Spinal cord (tissue), 10 donors: ENCODE measurements around the gene MTIF3. TPM values are rescaled to one million over a fixed set of nuclear protein-coding genes. Genes with fewer than 3 reads are reported as not detected.

ENCODE experiments used
- DNase-seq, 6 donors: peaks; one replicate each; pipeline versions ENCODE4 v3.0.0 to v3.0.0-alpha.2; 2013 to 2015; ENCODE audit warnings: low spot score in 6 of 6, low read depth in 4 of 6
- H3K27ac ChIP-seq: one replicate; pipeline ENCODE4 v1.5.1; 2013; ENCODE audit warnings: low read depth, low read length, control low read depth
- H3K27me3 ChIP-seq: one replicate; pipeline ENCODE4 v1.6.1; 2013; ENCODE audit warnings: low read length; ENCODE audit not compliant: control insufficient read depth, insufficient read depth
- H3K36me3 ChIP-seq: one replicate; pipeline ENCODE4 v1.6.1; 2013; ENCODE audit warnings: low read length; ENCODE audit not compliant: control insufficient read depth, insufficient read depth
- H3K4me1 ChIP-seq: one replicate; pipeline ENCODE4 v1.6.1; 2013; ENCODE audit warnings: low read length; ENCODE audit not compliant: control insufficient read depth, insufficient read depth
- H3K4me3 ChIP-seq: one replicate; pipeline ENCODE4 v1.5.1; 2013; ENCODE audit warnings: low read depth, low read length, control low read depth
- H3K9me3 ChIP-seq: one replicate; pipeline ENCODE4 v1.6.1; 2013; ENCODE audit warnings: low read length; ENCODE audit not compliant: control insufficient read depth, insufficient read depth
- WGBS: methylation state at CpG from one replicate; pipeline ENCODE4 v1.1.5; 2013; ENCODE audit warnings: missing lambda C conversion rate; ENCODE audit not compliant: insufficient coverage; 5-methylcytosine and 5-hydroxymethylcytosine counted together
- polyA plus RNA-seq, 2 donors: library from polyadenylated mRNA; unstranded; fragments of 120-200 nt; gene quantifications; one replicate each; pipeline ENCODE4 v1.2.1, GENCODE V29; 2013; ENCODE audit not compliant: insufficient read length in 2 of 2
- total RNA-seq, 2 donors: library from RNA; depleted of rRNA in 1 of 2; stranded (reverse); fragments of 120-200 nt in 1 of 2; fragments of >200 nt in 1 of 2; gene quantifications; one replicate each; pipeline versions ENCODE4 v1.2.3 to v1.2.4, GENCODE V29; 2013 to 2014
- donor health status: healthy.

MTIF3 gene
- total and polyA plus RNA-seq, 4 donors = 45.7 to 70.6 (median 56.8) TPM

DNA sequence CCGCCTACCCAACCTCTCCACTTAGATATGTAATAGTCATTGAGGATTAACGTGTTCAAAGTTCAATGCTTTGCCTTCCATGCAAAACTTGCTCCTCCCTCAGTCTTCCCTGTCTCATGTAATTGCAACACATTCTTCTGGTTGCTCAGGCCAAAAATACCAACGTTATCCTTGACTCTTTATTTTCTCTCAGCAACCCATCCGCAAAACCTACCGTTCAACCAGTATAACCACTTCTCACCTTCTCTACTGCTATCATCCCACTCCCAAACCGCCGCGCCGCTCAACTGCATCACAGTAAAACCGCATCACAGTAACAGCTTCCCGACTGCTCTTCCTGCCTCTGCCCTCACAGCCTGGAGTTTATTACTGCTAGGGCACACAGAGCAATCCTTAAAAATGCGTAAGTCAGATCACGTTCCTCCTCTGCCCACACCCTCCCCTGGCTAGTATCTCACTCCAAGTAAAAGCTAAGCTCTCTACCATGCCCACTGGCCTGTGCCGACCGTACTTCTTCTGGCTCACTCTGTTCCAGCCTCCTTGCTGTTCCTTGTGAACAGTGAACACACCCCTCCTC, 8.2 kb downstream of the MTIF3 start:
- H3K36me3 ChIP-seq = peaks cover 7% of the 10 kb centered on the region
- H3K4me1 ChIP-seq = no peaks in the 10 kb centered on the region
- 65% methylated on average over 14 of the region's 15 CpGs for WGBS
- H3K27me3 ChIP-seq = no peaks in the 10 kb centered on the region
- no peak overlapping the region for H3K27ac ChIP-seq
- no peaks in the 10 kb centered on the region for H3K9me3 ChIP-seq
- DNase-seq = no peak
- H3K4me3 ChIP-seq = no peak overlapping the region

DNA sequence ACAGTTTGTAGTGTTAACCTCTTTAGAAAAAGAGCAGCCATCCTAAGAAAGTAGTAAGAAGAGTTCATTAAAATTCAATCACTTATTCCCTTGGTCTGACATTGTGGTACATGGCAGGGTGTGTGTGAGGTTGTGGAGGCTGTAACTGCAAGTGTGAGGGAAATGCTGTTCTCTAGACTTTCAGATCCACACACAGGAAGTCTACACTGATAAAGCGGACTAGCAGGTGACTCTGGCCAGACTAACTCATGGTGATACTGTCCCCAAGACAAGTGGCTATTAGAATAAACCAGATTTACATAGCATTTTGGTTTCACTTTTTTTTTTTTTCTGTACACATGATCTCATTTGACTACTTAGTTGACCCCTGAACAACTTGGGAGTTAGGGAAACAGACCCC, 10.0 kb downstream of the MTIF3 start:
- WGBS = 100% methylated on average over 1 of the region's 1 CpG
- DNase-seq = no peak
- H3K4me3 ChIP-seq = no peak overlapping the region
- H3K4me1 ChIP-seq = no peaks in the 10 kb centered on the region
- no peak overlapping the region for H3K27ac ChIP-seq
- H3K9me3 ChIP-seq = no peaks in the 10 kb centered on the region
- H3K36me3 ChIP-seq = peaks cover 7% of the 10 kb centered on the region
- H3K27me3 ChIP-seq = no peaks in the 10 kb centered on the region

- Histone ChIP-seq H3K4me1 (no peaks in the 10 kb centered on the region), H3K9me3 (no peaks in the 10 kb centered on the region), H3K4me3 (no peak overlapping the region), H3K27ac (no peak overlapping the region), H3K36me3 (peaks cover 17% of the 10 kb centered on the region), H3K27me3 (no peaks in the 10 kb centered on the region)
- 100% methylated on average over 1 of the region's 2 CpGs for WGBS
- DNase-seq = no peak
Measured at GRCh38 chr13:27437126-27437525, 13.2 kb downstream of the MTIF3 start.

DNA sequence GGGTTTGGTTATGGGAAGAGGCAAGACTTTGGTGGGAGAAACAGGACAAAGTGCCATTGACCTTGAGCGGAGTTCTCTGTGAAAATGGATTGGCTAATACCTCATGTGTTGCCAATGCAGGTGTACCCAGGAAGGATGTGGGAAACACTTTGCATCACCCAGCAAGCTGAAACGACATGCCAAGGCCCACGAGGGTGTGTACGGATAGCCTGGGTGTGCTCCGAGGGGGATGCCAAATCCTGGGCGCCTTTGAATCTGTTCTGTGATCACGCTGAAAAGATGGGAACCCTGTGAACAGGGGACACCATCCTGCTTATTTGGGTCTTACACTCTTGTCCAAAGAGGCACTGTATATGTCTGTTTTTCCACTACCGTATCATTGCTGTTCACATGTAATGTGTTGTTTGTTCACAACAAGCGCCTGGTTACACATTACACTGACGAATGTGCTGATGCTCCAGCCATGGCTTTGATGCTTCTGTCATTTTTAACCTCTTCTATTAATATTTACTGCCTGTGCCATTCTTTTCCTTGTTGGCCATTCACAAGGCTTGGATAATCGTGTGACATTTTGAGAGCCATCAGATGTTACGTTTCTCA, 17.7 kb downstream of the MTIF3 start:
- Histone ChIP-seq H3K4me1 (no peaks in the 10 kb centered on the region), H3K27ac (no peak overlapping the region), H3K27me3 (no peaks in the 10 kb centered on the region), H3K9me3 (no peaks in the 10 kb centered on the region), H3K4me3 (no peak overlapping the region), H3K36me3 (peaks cover 30% of the 10 kb centered on the region)
- WGBS = 91% methylated on average over 8 of the region's 12 CpGs
- DNase-seq = no peak

- no peaks in the 10 kb centered on the region for H3K9me3 ChIP-seq
- 88% methylated on average over 1 of the region's 3 CpGs for WGBS
- H3K27ac ChIP-seq = no peak overlapping the region
- H3K4me1 ChIP-seq = no peaks in the 10 kb centered on the region
- no peaks in the 10 kb centered on the region for H3K27me3 ChIP-seq
- no peak overlapping the region for H3K4me3 ChIP-seq
- no peak for DNase-seq
- H3K36me3 ChIP-seq = peaks cover 31% of the 10 kb centered on the region
Measured at GRCh38 chr13:27432180-27432579, 18.2 kb downstream of the MTIF3 start.

GRCh38 chr13:27428160-27428559, 22.2 kb downstream of the MTIF3 start:
- DNase-seq = no peak
- Histone ChIP-seq H3K9me3 (no peaks in the 10 kb centered on the region), H3K36me3 (peaks cover 27% of the 10 kb centered on the region), H3K4me1 (peaks cover 24% of the 10 kb centered on the region), H3K27me3 (no peaks in the 10 kb centered on the region), H3K4me3 (no peak overlapping the region), H3K27ac (no peak overlapping the region)
- WGBS = 97% methylated on average over 5 of the region's 5 CpGs

DNA sequence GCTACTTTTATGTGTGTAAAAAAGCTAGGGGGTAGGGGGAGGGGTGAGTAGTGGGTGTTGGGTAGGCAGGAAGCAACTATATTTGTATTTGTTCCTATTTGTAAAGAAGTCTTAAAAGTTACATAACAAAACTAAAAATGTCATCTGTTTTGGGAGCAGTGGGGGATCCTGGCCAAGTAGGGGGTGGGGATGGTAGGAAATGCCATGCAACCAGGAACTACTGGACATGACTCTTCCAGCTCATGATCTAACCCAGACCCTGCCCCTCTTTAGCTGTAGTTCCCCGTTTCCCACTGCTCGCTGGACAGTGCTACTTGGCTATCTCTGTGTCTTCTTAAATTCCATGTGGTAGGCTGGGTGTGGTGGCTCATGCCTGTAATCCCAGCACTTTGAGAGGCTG, 22.7 kb downstream of the MTIF3 start:
- H3K9me3 ChIP-seq = no peaks in the 10 kb centered on the region
- H3K27ac ChIP-seq = no peak overlapping the region
- no peak overlapping the region for H3K4me3 ChIP-seq
- no peaks in the 10 kb centered on the region for H3K27me3 ChIP-seq
- peaks cover 26% of the 10 kb centered on the region for H3K36me3 ChIP-seq
- H3K4me1 ChIP-seq = peaks cover 24% of the 10 kb centered on the region
- WGBS = no CpG with 5 or more reads among the region's 2 CpGs
- no peak for DNase-seq

- Histone ChIP-seq H3K9me3 (no peaks in the 10 kb centered on the region), H3K4me3 (peak overlapping the region; percentile 12), H3K36me3 (peaks cover 15% of the 10 kb centered on the region), H3K27me3 (no peaks in the 10 kb centered on the region), H3K27ac (no peak overlapping the region), H3K4me1 (peaks cover 24% of the 10 kb centered on the region)
- DNase-seq = peak in 2 of 6 donors; percentile 9 to 17
- WGBS = 55% methylated on average over 15 of the region's 17 CpGs
Measured at GRCh38 chr13:27425918-27426630, 24.3 kb downstream of the MTIF3 start.

DNA sequence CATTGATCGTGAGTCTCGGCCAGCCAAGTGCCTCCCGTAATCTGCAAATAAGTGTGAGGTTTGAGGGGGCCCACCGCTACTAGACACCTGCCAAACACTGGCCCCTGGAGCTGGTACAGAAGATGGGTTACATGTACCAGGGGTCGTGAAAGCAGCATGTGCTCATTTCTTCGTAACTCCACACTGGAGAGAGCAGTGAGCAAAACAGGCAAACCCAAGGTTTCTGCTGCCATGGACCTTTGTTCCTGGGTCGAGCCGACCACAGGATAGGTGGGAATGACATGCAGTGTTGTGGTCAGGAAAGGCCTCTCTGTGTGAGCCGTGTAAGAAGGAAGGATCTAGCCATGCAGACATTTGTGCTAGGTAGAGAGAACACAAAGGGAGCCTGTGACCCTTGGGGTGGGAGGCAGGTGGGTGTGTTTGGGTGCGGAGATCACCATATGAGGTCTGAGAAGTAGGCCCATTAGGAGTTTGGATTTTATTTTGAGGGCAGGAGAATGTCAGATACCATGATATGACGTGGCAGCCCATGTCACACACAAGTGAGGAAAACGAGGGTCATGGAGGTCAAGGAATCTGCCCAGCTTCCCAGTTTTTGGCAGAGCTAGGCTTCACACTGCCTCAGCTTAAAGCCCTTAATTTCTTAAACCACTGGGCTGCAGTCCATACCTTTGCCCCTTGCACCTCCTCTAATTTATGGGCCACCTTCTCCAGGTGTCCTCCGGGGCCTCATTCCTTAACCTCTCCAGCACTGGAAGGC, 25.0 kb downstream of the MTIF3 start:
- WGBS = 43% methylated on average over 13 of the region's 13 CpGs
- Histone ChIP-seq H3K4me3 (peak overlapping the region; percentile 86), H3K27ac (no peak overlapping the region), H3K9me3 (no peaks in the 10 kb centered on the region), H3K4me1 (peaks cover 24% of the 10 kb centered on the region), H3K27me3 (no peaks in the 10 kb centered on the region), H3K36me3 (peaks cover 15% of the 10 kb centered on the region)
- DNase-seq = no peak
